LHCN-M2 (cell line): ENCODE results near the gene CDH26. TPM values are rescaled to one million over a fixed set of nuclear protein-coding genes. Genes with fewer than 3 reads are reported as not detected.

Source experiments
- DNase-seq: peaks from one replicate; pipeline ENCODE4 v3.0.0-alpha.2; 2012; ENCODE audit warnings: low read depth
- polyA plus RNA-seq: library from polyadenylated mRNA; unstranded; fragments of >200 nt; gene quantifications from one replicate; pipeline ENCODE4 v1.2.1, GENCODE V29; 2012; ENCODE audit warnings: missing spikeins
- total RNA-seq: library from RNA; depleted of rRNA; stranded (reverse); fragments of >200 nt; gene quantifications from 2 replicates; pipeline ENCODE4 v1.2.3, GENCODE V29; 2014; rRNA removed

CDH26 gene
- total RNA-seq, result 0.06 TPM in 1 of 2 replicates, not detected in the other
- not detected for polyA plus RNA-seq

DNA sequence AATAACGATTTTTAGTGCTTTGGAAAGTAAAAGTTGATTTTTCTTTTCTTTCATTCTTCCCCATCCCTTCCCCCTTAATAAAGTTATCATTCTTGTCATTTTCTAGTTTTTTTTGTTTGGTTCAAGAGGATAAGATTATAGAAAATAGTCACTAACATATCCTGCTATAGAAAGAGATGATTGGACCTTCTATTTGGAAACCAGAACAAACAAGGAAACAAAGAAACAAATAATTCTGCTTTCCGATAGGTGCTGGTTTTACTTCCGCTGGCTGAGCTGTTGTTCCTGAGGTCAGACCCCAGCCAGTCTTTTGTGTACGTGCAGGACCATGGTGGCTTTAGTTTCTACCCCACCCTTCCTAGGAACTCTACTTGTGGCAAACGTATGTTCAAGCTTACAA lies at the start of gene CDH26:
TSS of gene CDH26 (plus strand) at position 301 of the 400 bp plus-strand sequence. CDS start 304 bp downstream, outside the sequence.
- no peak for DNase-seq

DNA sequence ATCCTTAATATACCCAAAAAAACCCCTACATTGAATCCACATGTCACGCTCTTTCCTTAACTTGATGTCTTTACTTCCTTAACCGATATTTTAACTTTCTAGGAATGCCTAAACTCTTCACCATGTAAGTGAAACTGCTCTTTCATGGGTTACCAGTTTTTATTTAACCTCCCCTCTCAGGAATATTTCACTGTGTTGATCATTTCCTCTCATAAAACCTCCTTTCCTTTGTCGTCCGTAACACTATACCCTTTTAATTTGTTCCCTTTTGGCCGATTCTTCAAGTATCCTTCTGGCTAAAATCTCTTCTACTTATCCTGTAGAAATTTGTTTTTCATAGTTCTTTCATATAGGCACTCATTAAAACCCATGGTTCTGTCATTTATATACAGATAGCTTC lies 49.4 kb upstream of the CDH26 start:
- no peak for DNase-seq

- no peak for DNase-seq
These were observed 47.2 kb upstream of the CDH26 start for GRCh38 chr20:59911041-59911440.

GRCh38 chr20:59912609-59913008 lies 45.6 kb upstream of the CDH26 start:
- DNase-seq, result peak; percentile 16

GRCh38 chr20:59920944-59921343 lies 37.3 kb upstream of the CDH26 start:
- peak; percentile 51 for DNase-seq

DNA sequence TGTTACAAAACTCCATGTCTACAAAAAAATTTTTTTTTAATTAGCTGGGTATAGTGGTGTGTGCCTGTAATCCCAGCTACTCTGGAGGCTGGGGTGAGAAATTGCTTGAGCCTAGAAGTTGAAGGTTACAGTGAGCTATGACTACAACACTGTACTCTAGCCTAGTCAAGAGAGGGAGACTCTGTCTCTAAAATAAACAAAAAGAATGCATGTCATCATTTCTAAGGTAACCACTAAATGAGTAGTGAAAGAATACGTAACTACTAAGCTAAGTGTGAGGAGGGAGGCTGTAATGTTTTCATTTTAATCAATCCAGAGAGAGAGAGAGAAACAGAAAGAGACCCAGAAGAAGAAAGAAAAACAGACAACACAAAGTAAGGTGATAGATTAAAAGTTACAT lies 34.7 kb upstream of the CDH26 start:
- no peak for DNase-seq

DNA sequence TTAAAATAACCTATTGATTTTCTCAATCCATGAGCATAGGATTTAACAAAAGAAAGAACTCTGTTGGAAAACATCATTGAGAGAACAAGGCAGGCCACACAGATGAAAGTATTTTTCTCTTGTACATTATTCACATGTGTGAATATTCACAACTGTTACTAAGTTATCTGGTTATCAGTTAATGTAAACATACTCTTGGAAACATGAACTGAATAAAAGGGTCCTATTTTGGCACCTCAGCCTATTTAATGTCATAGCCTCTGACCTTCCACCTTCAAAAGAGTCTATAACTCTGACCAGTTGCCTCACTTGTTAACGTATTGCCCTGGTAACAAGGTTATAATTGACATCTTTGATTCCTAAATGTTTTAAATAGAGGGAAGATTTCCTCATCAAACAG lies 32.9 kb upstream of the CDH26 start:
- no peak for DNase-seq

- no peak for DNase-seq
These were observed 32.3 kb upstream of the CDH26 start for GRCh38 chr20:59925899-59926298.

- no peak for DNase-seq
These were observed 26.5 kb upstream of the CDH26 start for GRCh38 chr20:59931511-59932312.

DNA sequence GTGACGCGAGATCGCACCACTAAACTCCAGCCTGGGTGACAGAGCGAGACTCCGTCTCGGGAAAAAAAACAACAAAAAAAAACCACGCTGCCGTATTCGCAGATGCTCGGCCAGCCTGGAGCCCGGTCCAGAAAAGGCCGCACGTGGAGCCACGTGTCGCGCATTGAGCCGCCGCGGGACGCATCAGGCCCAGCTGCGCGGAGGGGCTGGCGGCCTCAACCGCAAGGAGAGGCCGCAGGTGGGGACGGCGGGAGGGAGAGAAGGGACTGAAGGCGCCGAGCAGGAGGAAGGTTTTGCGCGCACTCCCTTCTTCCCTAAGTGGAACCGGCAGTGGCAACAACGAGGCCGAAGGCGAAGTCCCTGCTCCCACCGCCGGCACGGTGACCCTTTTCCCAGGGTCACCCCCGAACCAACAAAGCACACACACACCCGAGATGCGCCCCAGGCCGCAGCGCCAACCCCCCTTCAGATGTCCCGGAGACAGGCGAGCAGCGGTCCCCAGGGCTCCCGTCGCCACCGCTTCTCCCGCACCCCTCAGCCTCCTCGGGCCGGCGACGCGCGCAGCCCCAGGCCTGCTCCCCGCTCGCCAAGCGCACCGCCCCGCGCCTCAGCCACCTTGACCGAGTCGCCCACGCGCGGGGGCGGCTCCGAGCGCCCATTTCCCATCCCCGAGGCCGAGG lies 25.5 kb upstream of the CDH26 start:
- no peak for DNase-seq

DNA sequence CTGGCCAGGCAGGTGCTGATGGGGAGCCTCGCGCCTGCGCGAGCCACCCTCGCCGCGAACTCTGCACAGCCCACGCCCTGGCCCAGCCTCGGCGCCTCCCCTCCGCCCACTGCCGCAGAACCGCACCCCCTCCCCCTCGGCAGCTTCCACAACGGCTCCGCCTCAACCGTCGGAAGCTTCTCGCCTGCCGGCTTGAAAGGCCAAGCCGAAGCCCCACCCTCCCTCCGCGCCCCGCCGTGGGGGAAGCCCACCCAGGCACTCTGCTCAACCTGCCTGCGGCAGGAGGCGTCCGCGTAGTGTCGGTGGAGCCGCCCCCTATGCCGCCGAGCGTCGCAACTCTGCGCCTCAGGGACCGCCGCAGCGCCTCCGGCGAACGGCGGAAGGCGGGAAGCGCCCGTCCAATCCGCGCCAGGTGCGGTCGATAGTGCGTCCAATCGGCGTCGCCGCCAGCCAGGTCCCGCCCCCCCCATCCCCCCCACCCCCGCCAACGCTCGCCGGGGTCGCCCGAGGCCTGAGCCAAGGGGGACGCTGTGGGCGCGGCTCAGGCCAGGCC lies 24.9 kb upstream of the CDH26 start, which contains the start of gene SYCP2:
TSS of gene SYCP2 (minus strand) at position 342 of the 553 bp plus-strand sequence. CDS start 11,224 bp downstream, outside the sequence.
- no peak for DNase-seq

DNA sequence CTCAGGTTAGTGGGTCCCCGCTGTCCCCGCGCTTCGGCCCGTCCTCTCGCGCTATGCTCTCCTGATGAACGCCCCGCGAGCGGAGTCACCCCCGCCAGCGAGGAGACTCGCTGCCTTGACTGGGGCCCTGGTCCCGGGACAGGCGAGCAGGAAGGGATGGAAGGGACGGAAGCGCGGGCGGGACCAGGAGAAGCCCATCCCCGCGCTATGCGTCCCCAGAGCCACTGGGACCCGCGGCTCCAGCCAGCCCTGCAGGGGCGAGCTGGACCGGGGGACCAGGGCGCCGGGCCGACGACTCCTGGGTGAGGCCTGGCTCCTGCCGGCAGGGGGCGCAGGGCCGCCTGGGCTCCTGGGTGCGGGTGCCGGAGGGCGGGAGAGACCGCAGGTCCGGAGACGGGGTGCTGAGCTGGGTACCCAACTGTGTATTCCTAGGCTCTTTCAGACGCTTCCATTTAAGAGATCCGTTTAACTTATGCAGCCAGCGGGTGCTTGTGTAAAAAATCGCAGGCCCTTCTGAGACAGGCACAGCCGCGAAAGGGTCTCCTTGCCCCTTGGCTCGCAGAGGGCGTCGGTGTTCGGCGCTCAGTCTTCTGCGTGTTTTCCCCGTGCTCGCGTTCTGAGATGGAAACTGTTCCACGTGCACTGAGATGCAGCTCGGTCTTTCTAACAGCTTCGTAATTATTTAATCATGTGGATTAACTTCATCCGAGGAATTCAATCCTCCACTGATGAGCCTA lies 24.2 kb upstream of the CDH26 start:
- DNase-seq, result peak; percentile 17

DNA sequence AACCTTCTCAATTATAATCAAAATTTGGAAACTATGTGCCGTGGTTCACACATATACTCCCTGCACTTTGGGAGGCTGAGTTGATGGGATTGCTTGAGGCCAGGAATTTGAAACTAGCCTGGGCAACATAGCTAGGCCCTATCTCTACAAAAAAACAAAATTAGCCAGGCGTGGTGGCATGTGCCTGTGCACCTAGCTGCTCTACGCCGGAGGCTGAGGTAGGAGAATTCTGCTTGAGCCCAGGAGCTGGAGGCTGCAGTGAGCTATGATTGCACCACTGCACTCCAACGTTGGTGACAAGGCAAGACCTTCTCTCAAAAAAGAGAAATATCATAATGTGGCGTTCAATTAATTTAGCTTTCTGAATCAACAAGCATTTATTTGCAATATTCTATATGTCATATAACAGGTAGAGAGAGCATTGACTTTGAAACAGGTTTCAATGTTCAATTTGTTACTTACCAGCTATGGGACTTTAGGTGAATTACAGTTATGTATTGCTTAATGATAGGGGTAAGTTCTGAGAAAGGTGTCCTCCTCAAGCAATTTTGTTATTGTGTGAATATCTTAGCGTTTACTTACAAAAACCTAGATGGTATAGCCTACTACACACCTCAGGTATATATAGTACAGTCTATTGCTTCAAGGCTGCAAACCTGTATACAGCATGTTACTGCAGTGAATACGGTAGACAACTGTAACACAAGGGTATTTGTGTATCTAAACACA lies 22.6 kb upstream of the CDH26 start:
- DNase-seq, result no peak

- no peak for DNase-seq
These were observed 21.8 kb upstream of the CDH26 start for GRCh38 chr20:59936409-59936808.

- no peak for DNase-seq
These were observed 21.1 kb upstream of the CDH26 start for GRCh38 chr20:59937150-59937549.

DNA sequence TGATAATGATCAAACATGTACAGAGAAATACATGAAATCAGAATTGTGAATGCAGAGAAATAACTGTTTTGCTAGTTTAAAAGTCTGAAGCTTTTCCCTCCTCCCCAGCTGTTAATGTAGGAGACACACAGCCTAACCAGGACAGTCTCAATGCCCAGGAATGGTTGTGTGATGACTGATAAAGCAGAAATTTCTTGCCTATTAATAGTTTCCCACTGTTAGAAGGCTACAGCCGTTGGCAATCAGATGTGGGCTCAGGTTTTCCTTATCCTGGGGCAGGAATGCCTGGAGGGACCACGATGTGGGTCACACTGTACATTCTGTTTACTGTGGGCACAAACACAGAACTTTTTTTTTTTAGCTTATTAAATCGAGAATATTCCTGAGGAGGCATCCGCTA lies 20.0 kb upstream of the CDH26 start:
- peak; percentile 61 for DNase-seq

DNA sequence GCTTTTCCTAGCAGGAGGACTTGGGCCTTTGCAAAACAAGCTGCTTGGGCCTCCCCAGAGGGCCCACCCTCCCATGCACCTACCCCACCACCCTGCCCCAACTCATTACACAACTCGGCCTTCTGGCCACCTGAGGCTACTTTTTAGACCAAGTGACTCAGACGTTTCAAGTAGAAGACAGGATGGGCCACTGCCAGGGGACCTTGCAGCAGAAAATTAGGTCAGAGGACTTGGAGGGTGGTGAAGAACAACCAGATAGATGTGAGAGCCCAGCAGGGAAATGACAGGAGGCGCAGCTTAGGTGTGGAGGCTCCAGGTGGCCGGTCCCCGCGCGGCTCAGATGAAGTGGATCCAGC lies 19.5 kb upstream of the CDH26 start:
- no peak for DNase-seq

- no peak for DNase-seq
These were observed 19.0 kb upstream of the CDH26 start for GRCh38 chr20:59939052-59939878.

GRCh38 chr20:59939879-59940128 lies 18.4 kb upstream of the CDH26 start:
- DNase-seq, result no peak

DNA sequence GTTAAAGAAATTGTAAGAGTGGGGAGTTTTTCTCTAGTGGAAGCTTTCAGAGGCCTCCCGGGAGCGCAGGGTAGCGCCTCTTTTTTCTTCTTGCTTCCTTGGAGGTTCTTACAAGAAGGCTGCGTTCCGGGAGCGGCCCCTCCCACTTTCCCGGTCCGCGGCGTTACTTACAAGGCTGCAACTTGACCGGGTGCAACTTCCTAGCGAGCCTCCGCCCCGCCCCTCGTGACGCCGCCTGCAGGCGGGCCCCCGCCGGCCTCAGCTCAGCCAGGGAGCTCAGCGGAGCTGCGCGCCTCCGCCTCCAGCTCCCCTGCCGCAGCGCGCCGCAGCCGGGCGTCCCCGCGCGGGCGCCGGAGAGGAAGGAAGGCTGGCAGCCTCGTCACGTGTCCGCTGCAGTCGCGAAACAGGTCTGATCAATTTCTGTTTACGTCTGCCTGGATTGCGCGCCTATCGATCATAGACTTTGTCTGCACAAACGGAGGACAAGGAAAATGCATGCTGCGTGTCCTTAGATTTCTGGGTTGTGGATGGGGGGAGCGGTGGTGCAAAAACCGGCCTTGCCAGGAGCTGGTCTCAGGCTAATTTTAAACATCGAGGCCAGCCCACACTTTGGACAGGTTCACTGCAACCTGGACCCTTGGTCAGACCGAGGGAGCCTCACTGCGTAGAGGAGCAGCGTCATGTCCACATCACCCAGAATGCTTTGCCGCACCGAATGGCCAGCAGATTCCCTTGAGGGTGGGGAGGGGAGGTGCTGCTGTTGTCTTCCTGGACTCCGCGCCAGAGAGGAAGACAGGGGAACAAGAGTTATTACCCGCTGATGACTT lies 17.9 kb upstream of the CDH26 start, which contains the start of the genes FAM217B and PPP1R3D:
TSS of gene FAM217B (plus strand) at position 261 of the 827 bp plus-strand sequence. CDS start 3,555 bp downstream, outside the sequence.
TSS of gene PPP1R3D (minus strand) at position 177 of the 827 bp plus-strand sequence. CDS start 374 bp downstream, outside the sequence.
- DNase-seq, result peak; percentile 94
